ENCODE measurements around the gene TNFRSF25. TPM values are rescaled to one million over a fixed set of nuclear protein-coding genes. Genes with fewer than 3 reads are reported as not detected.

The TNFRSF25 gene
- total and polyA plus RNA-seq, 10 of the 15 experiments (the other 5 are each of a cell fraction or from before 2014, with no cell fraction given): 0.23 to 8.6 (median 0.46) TPM; not detected in 5

GRCh38 chr1:6427441-6428390, 38.3 kb downstream of the TNFRSF25 start:
- no peak overlapping the region for H3K4me2 ChIP-seq (ENCODE audit: control insufficient read depth, insufficient read depth)
- no peaks in the 10 kb centered on the region for H3K36me3 ChIP-seq (ENCODE audit: control insufficient read depth in 2 of 2, insufficient read depth in 2 of 2, low read length in 1 of 2)
- peak in 1 of 2 experiments; percentile 13; a peak in 1 of 4 replicates for TF ChIP-seq BHLHE40 (IDR thresholded peaks at IDR 0.05; ENCODE audit: borderline replicate concordance in 1 of 2, low read depth in 2 of 2, low read length in 1 of 2)
- TF ChIP-seq SMC3 (IDR thresholded peaks at IDR 0.05; ENCODE audit: borderline replicate concordance, low read length): no peak
- no peak for TF ChIP-seq SPI1 (IDR thresholded peaks at IDR 0.05; ENCODE audit: borderline replicate concordance, insufficient read depth, low read depth, low read length)
- peak; percentile 52; the same call in 1 of the 2 replicates for TF ChIP-seq FOXK2 (IDR thresholded peaks at IDR 0.05)
- H3K27ac ChIP-seq (ENCODE audit: control insufficient read depth, insufficient read depth): no peak overlapping the region
- DNase-seq (ENCODE audit: low read depth, low spot score): no peak
- in situ Hi-C loops (cut with MboI): no loop called here
- peaks cover 6 to 17% of the 10 kb centered on the region in 2 experiments; a peak in 3 of 4 replicates for H3K27me3 ChIP-seq (replicated peaks in 1 of 2; ENCODE audit: control insufficient read depth in 2 of 2, insufficient read depth in 2 of 2, low read length in 1 of 2)
- no peak for FAIRE-seq
- CTCF ChIA-PET: interaction anchor here (0.7 to 10.9 kb wide), 2 partner anchors 13 to 40 kb away, joined by 4 to 137 read pairs; no protein-coding TSS in a partner anchor
- intact Hi-C loops (cut with micrococcal nuclease; ENCODE audit: unreplicated experiment): no loop called here
- no peak overlapping the region for H3K9ac ChIP-seq (ENCODE audit: control insufficient read depth, insufficient read depth, low read length)
- SMC1A ChIA-PET (ENCODE audit: uncharacterized antibody, unreplicated experiment): no interaction called here
- H3K4me1 ChIP-seq (ENCODE audit: control insufficient read depth, insufficient read depth, low read length): peaks cover 6% of the 10 kb centered on the region; the same call in 1 of the 2 replicates
- no peaks in the 10 kb centered on the region for H3K79me2 ChIP-seq (ENCODE audit: control insufficient read depth, insufficient read depth, low read length)
- no peak overlapping the region for H3K4me3 ChIP-seq
- no TSS peak for BruUV-seq (replicated peaks)
- RAD21 ChIA-PET (ENCODE audit: unreplicated experiment): no interaction called here
- no peak overlapping the region for H2AFZ ChIP-seq (ENCODE audit: control insufficient read depth, low read depth, low read length)
- H3K9me3 ChIP-seq (replicated peaks; ENCODE audit: control insufficient read depth, insufficient read depth, low read length): no peaks in the 10 kb centered on the region
- H4K20me1 ChIP-seq (ENCODE audit: control insufficient read depth, insufficient read depth): no peaks in the 10 kb centered on the region
- POLR2A ChIA-PET: no interaction called here
- 42% methylated on average over 25 of the region's 26 CpGs for WGBS (ENCODE audit: insufficient coverage, insufficient replicate concordance, low lambda C conversion rate, missing lambda C conversion rate)
- peak; percentile 5; the same call in 1 of the 3 replicates for ATAC-seq

GRCh38 chr1:6426972-6427350, 39.0 kb downstream of the TNFRSF25 start:
- Histone ChIP-seq H3K36me3 (ENCODE audit: control insufficient read depth in 2 of 2, insufficient read depth in 2 of 2, low read length in 1 of 2) (no peaks in the 10 kb centered on the region), H3K27ac (ENCODE audit: control insufficient read depth, insufficient read depth) (no peak overlapping the region), H3K27me3 (replicated peaks in 1 of 2; ENCODE audit: control insufficient read depth in 2 of 2, insufficient read depth in 2 of 2, low read length in 1 of 2) (peaks cover 6 to 18% of the 10 kb centered on the region in 2 experiments; a peak in 3 of 4 replicates), H4K20me1 (ENCODE audit: control insufficient read depth, insufficient read depth) (no peaks in the 10 kb centered on the region), H3K79me2 (ENCODE audit: control insufficient read depth, insufficient read depth, low read length) (no peaks in the 10 kb centered on the region), H3K4me1 (ENCODE audit: control insufficient read depth, insufficient read depth, low read length) (peaks cover 6% of the 10 kb centered on the region; the same call in 1 of the 2 replicates), H2AFZ (ENCODE audit: control insufficient read depth, low read depth, low read length) (no peak overlapping the region), H3K9ac (ENCODE audit: control insufficient read depth, insufficient read depth, low read length) (no peak overlapping the region), H3K4me2 (ENCODE audit: control insufficient read depth, insufficient read depth) (no peak overlapping the region), H3K9me3 (replicated peaks; ENCODE audit: control insufficient read depth, insufficient read depth, low read length) (no peaks in the 10 kb centered on the region), H3K4me3 (no peak overlapping the region)
- 33% methylated on average over 10 of the region's 10 CpGs for WGBS (ENCODE audit: insufficient coverage, insufficient replicate concordance, low lambda C conversion rate, missing lambda C conversion rate)
- SMC1A ChIA-PET (ENCODE audit: uncharacterized antibody, unreplicated experiment): interaction anchor here (0.9 kb wide), 1 partner anchor 11 kb away, joined by 3 read pairs; no protein-coding TSS in a partner anchor
- in situ Hi-C loops (cut with MboI): no loop called here
- RAD21 ChIA-PET (ENCODE audit: unreplicated experiment): no interaction called here
- ATAC-seq (no peak), DNase-seq (ENCODE audit: low read depth, low spot score) (no peak), FAIRE-seq (no peak)
- TF ChIP-seq EED (IDR thresholded peaks at IDR 0.05; ENCODE audit: low read depth) (no peak), STAT1 (conservative IDR thresholded peaks at IDR 0.05) (no peak), ZNF274 (IDR thresholded peaks at IDR 0.05; ENCODE audit: insufficient read depth, insufficient read length) (no peak), NFYB (IDR thresholded peaks at IDR 0.05; ENCODE audit: insufficient read depth, low read depth, low read length) (no peak), BHLHE40 (IDR thresholded peaks at IDR 0.05; ENCODE audit: borderline replicate concordance in 1 of 2, low read depth in 2 of 2, low read length in 1 of 2) (no peak), MEF2A (IDR thresholded peaks at IDR 0.05; ENCODE audit: insufficient read depth, low read depth, low read length) (no peak)
- TF ChIP-seq, protein P1, sequence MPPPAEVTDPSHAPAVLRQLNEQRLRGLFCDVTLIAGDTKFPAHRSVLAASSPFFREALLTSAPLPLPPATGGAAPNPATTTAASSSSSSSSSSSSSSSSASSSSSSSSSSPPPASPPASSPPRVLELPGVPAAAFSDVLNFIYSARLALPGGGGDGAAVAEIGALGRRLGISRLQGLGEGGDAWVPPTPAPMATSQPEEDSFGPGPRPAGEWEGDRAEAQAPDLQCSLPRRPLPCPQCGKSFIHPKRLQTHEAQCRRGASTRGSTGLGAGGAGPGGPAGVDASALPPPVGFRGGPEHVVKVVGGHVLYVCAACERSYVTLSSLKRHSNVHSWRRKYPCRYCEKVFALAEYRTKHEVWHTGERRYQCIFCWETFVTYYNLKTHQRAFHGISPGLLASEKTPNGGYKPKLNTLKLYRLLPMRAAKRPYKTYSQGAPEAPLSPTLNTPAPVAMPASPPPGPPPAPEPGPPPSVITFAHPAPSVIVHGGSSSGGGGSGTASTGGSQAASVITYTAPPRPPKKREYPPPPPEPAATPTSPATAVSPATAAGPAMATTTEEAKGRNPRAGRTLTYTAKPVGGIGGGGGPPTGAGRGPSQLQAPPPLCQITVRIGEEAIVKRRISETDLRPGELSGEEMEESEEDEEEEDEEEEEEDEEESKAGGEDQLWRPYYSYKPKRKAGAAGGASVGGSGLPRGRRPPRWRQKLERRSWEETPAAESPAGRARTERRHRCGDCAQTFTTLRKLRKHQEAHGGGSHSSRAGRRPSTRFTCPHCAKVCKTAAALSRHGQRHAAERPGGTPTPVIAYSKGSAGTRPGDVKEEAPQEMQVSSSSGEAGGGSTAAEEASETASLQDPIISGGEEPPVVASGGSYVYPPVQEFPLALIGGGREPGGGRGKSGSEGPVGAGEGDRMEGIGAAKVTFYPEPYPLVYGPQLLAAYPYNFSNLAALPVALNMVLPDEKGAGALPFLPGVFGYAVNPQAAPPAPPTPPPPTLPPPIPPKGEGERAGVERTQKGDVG (CRISPR knock-in tag; IDR thresholded peaks at IDR 0.05): no peak
- BruUV-seq (replicated peaks): no TSS peak
- CTCF ChIA-PET: interaction anchor here (10.9 kb wide), 1 partner anchor 14 kb away, joined by 137 read pairs; no protein-coding TSS in a partner anchor
- POLR2A ChIA-PET: interaction anchor here (0.5 kb wide), 1 partner anchor 23 kb away, joined by 9 read pairs; no protein-coding TSS in a partner anchor
- intact Hi-C loops (cut with micrococcal nuclease; ENCODE audit: unreplicated experiment): no loop called here
